Pancreas (tissue), 10 donors: ENCODE measurements around the gene ARMC12. TPM values are rescaled to one million over a fixed set of nuclear protein-coding genes. Genes with fewer than 3 reads are reported as not detected.

Experiments
- ATAC-seq, 4 donors: fragments of 200-7000 bp; cut with Tn5 transposase; one replicate each; pipeline versions ENCODE4 v1.8.0 to v1.9.1; 2020; ENCODE audit warnings: mild to moderate bottlenecking in 4 of 4, moderate library complexity in 4 of 4
- DNase-seq, 6 donors: peaks; one replicate each; pipeline ENCODE4 v3.0.0-alpha.2; 2020
- FAIRE-seq: peaks from 2 replicates; lab custom pipeline; 2012; peaks lifted over from hg19 to GRCh38; lab: Jason Lieb, UNC
- H3K27ac ChIP-seq, 4 donors: fragments of 200-600 bp; sonication (generic); 1 replicate in 3 of 4; 2 replicates in 1 of 4; pipeline versions ENCODE4 v1.5.0 to v1.8.0; 2020
- H3K27me3 ChIP-seq, 4 donors: fragments of 200-600 bp; one replicate each; pipeline ENCODE4 v1.8.0; 2021
- H3K36me3 ChIP-seq, 3 donors: fragments of 200-600 bp; sonication (generic) in 1 of 3; one replicate each; pipeline versions ENCODE4 v1.5.0 to v1.8.0; 2020 to 2021
- H3K4me1 ChIP-seq, 3 donors: fragments of 200-600 bp; one replicate each; pipeline ENCODE4 v1.8.0; 2021
- H3K4me3 ChIP-seq, 4 donors: fragments of 200-600 bp; sonication (generic) in 2 of 4; one replicate each; pipeline versions ENCODE4 v1.5.0 to v1.8.0; 2020 to 2021
- H3K9me3 ChIP-seq, 4 donors: fragments of 200-600 bp; one replicate each; pipeline ENCODE4 v1.8.0; 2021
- CTCF ChIP-seq, 4 donors: fragments of 200-600 bp; sonication (generic) in 3 of 4; IDR thresholded peaks; one replicate each; pipeline versions ENCODE4 v1.5.0 to v1.8.0; 2021; ENCODE audit warnings: antibody characterized with exemption in 4 of 4
- WGBS, 2 donors: extraction: QIAGEN DNeasy Blood & Tissue Kit; methylation state at CpG; one replicate each; pipeline ENCODE4 v1.1.7; 2013; 5-methylcytosine and 5-hydroxymethylcytosine counted together
- intact Hi-C, 3 donors: fragments of 100-400 bp; cut with DNase I; formaldehyde crosslinking; loops; one replicate each; pipeline versions ENCODE4 v1.11.1 to v1.14.2; 2022
- polyA plus RNA-seq, 2 donors: library from polyadenylated mRNA; stranded (reverse); fragments of 200-250 nt; gene quantifications; one replicate each; pipeline ENCODE4 v1.2.3, GENCODE V29; 2013
- total RNA-seq, 6 donors: library from RNA; stranded (reverse); fragmentation: NEBNext Ultra II Directional in 4 of 6; extraction: Animal tissue kit (Norgen Biotek cat#: 25700) in 4 of 6; gene quantifications; one replicate each; pipeline versions ENCODE4 v1.2.1 to v1.2.4, GENCODE V29; 2021 to 2023
- donor health status: healthy with polysubstance abuse.
- donor health status: DM: no; HTN: no; CAD: no; lungs with moderate emphysema.
- donor health status: DM: no; HTN: no; CAD: no.
- donor health status: control.
- donor health status: control.
- donor health status: Bipolar disorder and iron deficiency.
- donor health status: DM: yes; HTN: yes; CAD: no.
- donor health status: DM: no; HTN: no; CAD: no.
- donor health status: DM: no; HTN: no; CAD: no.
- donor health status: DM: yes; HTN: yes; CAD: no.

The ARMC12 gene
- total and polyA plus RNA-seq, 8 donors, result 0.12 to 2.6 (median 0.57) TPM

DNA sequence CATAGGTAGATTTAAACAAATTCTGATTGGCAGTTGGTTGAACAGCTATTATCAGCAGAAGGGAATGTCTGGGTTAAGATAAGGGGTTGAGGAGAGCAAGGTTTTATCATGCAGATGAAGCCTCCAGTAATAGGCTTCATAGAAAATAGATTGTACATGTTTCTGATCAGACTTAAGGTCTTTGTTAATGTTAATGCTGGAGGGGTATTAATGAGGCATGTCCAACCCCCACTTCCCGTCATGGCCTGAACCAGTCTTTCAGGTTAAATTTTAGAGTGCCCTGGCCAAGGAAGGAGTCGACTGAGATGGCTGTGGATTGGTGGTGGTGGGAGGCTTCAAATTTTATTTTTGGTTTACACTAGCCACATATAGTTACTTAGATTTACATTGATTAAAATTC, 47.4 kb downstream of the ARMC12 start:
- no peaks in the 10 kb centered on the region for H3K9me3 ChIP-seq
- H3K4me3 ChIP-seq, result no peak overlapping the region
- no peak overlapping the region for H3K27ac ChIP-seq
- no peak for ATAC-seq
- no peak for DNase-seq
- no peak for FAIRE-seq
- WGBS, 2 donors, result 34 to 49% methylated on average over 2 of the region's 2 CpGs
- no peaks in the 10 kb centered on the region for H3K27me3 ChIP-seq
- intact Hi-C loops, result no loop called here
- no peaks in the 10 kb centered on the region for H3K36me3 ChIP-seq
- TF ChIP-seq CTCF (IDR thresholded peaks at IDR 0.05), result no peak
- peaks cover 0 to 5% (median 0%) of the 10 kb centered on the region in 3 donors for H3K4me1 ChIP-seq

DNA sequence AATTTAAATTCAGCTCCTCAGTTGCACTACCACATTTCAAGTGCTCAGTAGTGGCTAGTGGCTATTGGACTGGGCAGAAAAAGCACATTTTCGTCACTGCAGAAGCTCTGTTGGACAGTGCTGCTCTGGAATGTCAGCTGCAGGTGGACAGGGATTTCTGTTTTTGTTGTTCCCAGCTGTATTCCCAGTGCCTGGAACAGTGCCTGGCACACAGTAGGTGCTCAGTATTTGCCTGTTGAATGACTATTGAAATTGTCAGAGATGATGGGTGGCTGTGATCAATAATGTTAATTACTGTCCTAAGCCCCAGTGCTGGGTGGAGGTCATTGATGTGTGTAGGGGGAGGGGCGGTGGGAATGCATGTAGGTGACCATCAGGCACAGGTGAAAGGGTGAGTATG, 49.4 kb downstream of the ARMC12 start:
- intact Hi-C loops, result no loop called here
- no peak for TF ChIP-seq CTCF (IDR thresholded peaks at IDR 0.05)
- H3K9me3 ChIP-seq, result no peaks in the 10 kb centered on the region
- no peak for ATAC-seq
- WGBS, 2 donors, result 64 to 78% methylated on average over 2 of the region's 2 CpGs
- DNase-seq, result no peak
- H3K27ac ChIP-seq, result no peak overlapping the region
- H3K4me1 ChIP-seq, result peaks cover 0 to 5% (median 0%) of the 10 kb centered on the region in 3 donors
- H3K36me3 ChIP-seq, result no peaks in the 10 kb centered on the region
- FAIRE-seq, result no peak
- no peak overlapping the region for H3K4me3 ChIP-seq
- no peaks in the 10 kb centered on the region for H3K27me3 ChIP-seq

- intact Hi-C loops, result loop anchor here in 1 of 3 donors (1.0 kb wide), 1 partner anchor 11 kb away; no protein-coding TSS in a partner anchor
- peak in 5 of 6 donors; percentile 29 to 90 (median 64) for DNase-seq
- Histone ChIP-seq H3K4me3 (peak overlapping the region in 3 of 4 donors; percentile 11 to 30 (median 26)), H3K36me3 (no peaks in the 10 kb centered on the region), H3K4me1 (peaks cover 0 to 5% (median 0%) of the 10 kb centered on the region in 3 donors), H3K27me3 (no peaks in the 10 kb centered on the region), H3K9me3 (no peaks in the 10 kb centered on the region), H3K27ac (peak overlapping the region; percentile 20 to 66 (median 46))
- ATAC-seq, result peak in 3 of 4 donors; percentile 6 to 24 (median 15)
- WGBS, 2 donors, result 49 to 55% methylated on average over 25 of the region's 25 CpGs
- FAIRE-seq, result no peak
- no peak for TF ChIP-seq CTCF (IDR thresholded peaks at IDR 0.05)
These were observed 50.0 kb downstream of the ARMC12 start for GRCh38 chr6:35786810-35787209.

DNA sequence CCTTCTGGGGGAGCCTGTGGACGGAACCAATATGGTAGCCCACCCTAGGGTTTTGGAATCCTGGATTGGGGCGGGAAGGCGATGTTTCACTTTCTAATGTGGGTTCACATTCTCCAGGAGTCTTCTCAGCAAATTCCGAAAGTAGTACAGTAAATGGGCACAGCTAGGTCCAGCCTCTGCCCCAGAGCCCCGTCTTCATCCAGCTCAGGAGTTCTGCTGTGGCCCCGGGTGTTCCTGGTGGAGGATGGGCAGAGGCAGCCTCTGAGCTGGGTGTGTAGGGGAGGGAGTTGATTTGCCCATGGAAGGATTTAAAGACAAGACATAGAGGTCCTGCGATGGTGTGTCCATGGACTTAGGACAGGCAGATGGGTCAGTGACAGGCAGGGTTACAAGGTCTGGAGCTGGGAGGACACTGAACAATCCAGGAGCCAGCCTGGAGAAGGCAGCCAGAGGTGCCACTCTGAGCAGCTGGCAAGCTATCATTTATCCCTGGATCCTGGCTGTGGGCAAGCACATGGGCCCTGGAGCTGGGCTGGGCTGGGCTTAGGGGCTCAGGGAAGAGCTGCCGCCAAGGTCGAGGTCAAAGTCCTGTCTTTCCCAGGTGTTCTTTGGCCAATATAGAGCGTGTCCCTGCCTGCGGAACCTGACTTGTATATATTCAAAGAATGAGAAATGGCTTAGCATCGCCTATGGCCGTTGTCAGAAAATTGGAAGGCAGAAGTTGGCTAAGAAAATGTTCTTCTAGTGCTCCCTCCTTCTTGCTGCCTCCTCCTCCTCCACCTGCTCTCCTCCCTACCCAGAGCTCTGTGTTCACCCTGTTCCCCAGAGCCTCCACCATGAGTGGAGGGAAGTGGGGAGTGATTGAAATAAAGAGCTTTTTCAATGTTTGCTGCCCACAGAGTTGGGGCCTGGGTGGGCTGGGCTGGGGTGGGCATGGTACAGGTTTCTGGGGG, 50.7 kb downstream of the ARMC12 start:
- Histone ChIP-seq H3K4me1 (peaks cover 0 to 5% (median 0%) of the 10 kb centered on the region in 3 donors), H3K27me3 (no peaks in the 10 kb centered on the region), H3K27ac (peak overlapping the region; percentile 20 to 66 (median 46)), H3K4me3 (peak overlapping the region in 3 of 4 donors; percentile 11 to 30 (median 26)), H3K9me3 (no peaks in the 10 kb centered on the region), H3K36me3 (no peaks in the 10 kb centered on the region)
- intact Hi-C loops, result loop anchor here in 1 of 3 donors (1.0 kb wide), 1 partner anchor 11 kb away; no protein-coding TSS in a partner anchor
- ATAC-seq (peak; percentile 2 to 54 (median 24)), FAIRE-seq (no peak), DNase-seq (peak in 5 of 6 donors; percentile 35 to 90 (median 63))
- WGBS, 2 donors, result 46 to 50% methylated on average over 13 of the region's 13 CpGs
- TF ChIP-seq CTCF (IDR thresholded peaks at IDR 0.05), result no peak
